HCT116 (cell line): Measurements from ENCODE around the gene HOPX.

Source experiments
- EZH2 ChIP-seq: fragments of 200-600 bp; sonication (generic); IDR thresholded peaks from 2 replicates; pipeline ENCODE4 v1.6.1; 2017; ENCODE audit warnings: antibody characterized with exemption, mixed run types
- TF ChIP-seq, protein P1 (sequence below), 3 experiments: fragments of 200-600 bp in 1 of 3; sonication (generic) in 1 of 3; IDR thresholded peaks in 2 of 3; conservative IDR thresholded peaks in 1 of 3; 2 replicates each; pipeline ENCODE4 v1.5.1; 2012 to 2017; ENCODE audit warnings: low read depth in 2 of 3, low read length in 2 of 3, antibody characterized with exemption in 1 of 3, borderline replicate concordance in 1 of 3, control low read depth in 1 of 3, mild to moderate bottlenecking in 1 of 3, mixed read lengths in 1 of 3, mixed run types in 1 of 3, moderate library complexity in 1 of 3; ENCODE audit not compliant: insufficient read depth in 1 of 3

GRCh38 chr4:56730097-56730496 lies 49.0 kb upstream of the HOPX start:
- no peak for TF ChIP-seq EZH2
- TF ChIP-seq, protein P1, sequence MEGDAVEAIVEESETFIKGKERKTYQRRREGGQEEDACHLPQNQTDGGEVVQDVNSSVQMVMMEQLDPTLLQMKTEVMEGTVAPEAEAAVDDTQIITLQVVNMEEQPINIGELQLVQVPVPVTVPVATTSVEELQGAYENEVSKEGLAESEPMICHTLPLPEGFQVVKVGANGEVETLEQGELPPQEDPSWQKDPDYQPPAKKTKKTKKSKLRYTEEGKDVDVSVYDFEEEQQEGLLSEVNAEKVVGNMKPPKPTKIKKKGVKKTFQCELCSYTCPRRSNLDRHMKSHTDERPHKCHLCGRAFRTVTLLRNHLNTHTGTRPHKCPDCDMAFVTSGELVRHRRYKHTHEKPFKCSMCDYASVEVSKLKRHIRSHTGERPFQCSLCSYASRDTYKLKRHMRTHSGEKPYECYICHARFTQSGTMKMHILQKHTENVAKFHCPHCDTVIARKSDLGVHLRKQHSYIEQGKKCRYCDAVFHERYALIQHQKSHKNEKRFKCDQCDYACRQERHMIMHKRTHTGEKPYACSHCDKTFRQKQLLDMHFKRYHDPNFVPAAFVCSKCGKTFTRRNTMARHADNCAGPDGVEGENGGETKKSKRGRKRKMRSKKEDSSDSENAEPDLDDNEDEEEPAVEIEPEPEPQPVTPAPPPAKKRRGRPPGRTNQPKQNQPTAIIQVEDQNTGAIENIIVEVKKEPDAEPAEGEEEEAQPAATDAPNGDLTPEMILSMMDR (IDR thresholded peaks at IDR 0.05 in 2 of 3, conservative IDR thresholded peaks at IDR 0.05 in 1 of 3; ENCODE audit: borderline replicate concordance in 1 of 3, insufficient read depth in 1 of 3, low read depth in 2 of 3, low read length in 2 of 3), result no peak
